Ovary (tissue), 9 donors: ENCODE measurements around the gene KSR1. TPM values are rescaled to one million over a fixed set of nuclear protein-coding genes. Genes with fewer than 3 reads are reported as not detected.

Source experiments
- DNase-seq, 5 donors: peaks; one replicate each; pipeline ENCODE4 v3.0.0-alpha.2; 2019 to 2020
- H3K27ac ChIP-seq, 2 donors: fragments of 200-600 bp; one replicate each; pipeline versions ENCODE4 v1.5.1 to v1.8.0; 2019 to 2022
- H3K27me3 ChIP-seq: fragments of 200-600 bp; one replicate; pipeline ENCODE4 v1.8.0; 2022
- H3K36me3 ChIP-seq: fragments of 200-600 bp; sonication (generic); one replicate; pipeline ENCODE4 v1.5.1; 2019
- H3K4me1 ChIP-seq: one replicate; pipeline ENCODE4 v1.8.1; 2013; ENCODE audit warnings: mild to moderate bottlenecking, moderate library complexity; ENCODE audit not compliant: insufficient read depth
- H3K4me3 ChIP-seq: fragments of 200-600 bp; sonication (generic); one replicate; pipeline ENCODE4 v1.5.1; 2017
- H3K9me3 ChIP-seq, 2 donors: fragments of 200-600 bp in 1 of 2; sonication (generic) in 1 of 2; one replicate each; pipeline versions ENCODE4 v1.5.1 to v1.8.1; 2013 to 2019; ENCODE audit warnings: mild to moderate bottlenecking in 1 of 2, moderate library complexity in 1 of 2
- EP300 ChIP-seq: sonication (generic); formaldehyde crosslinking; IDR thresholded peaks from one replicate; pipeline ENCODE4 v1.6.1; 2017; ENCODE audit warnings: antibody characterized with exemption
- POLR2A ChIP-seq: fragments of 450-650 bp; IDR thresholded peaks from one replicate; pipeline ENCODE4 v1.6.1; 2017; ENCODE audit warnings: antibody characterized with exemption, mild to moderate bottlenecking, moderate library complexity
- WGBS, 3 donors: extraction: QIAGEN DNeasy Blood & Tissue Kit in 1 of 3; methylation state at CpG; one replicate each; pipeline versions ENCODE4 v1.1.5 to v1.1.7; 2013 to 2017; 5-methylcytosine and 5-hydroxymethylcytosine counted together
- intact Hi-C, 4 donors: fragments of 100-400 bp; cut with DNase I; formaldehyde crosslinking; loops; one replicate each; pipeline versions ENCODE4 v1.11.0 to v1.15.1; 2022 to 2023
- polyA plus RNA-seq, 2 donors: library from polyadenylated mRNA; stranded (reverse); fragments of 200-250 nt in 1 of 2; fragments of 350-450 nt in 1 of 2; fragmentation: Illumina TruSeq in 1 of 2; extraction: RNeasy Lipid Tissue Mini Kit (QIAGEN cat#74804) in 1 of 2; gene quantifications; one replicate each; pipeline ENCODE4 v1.2.3, GENCODE V29; 2013 to 2014
- total RNA-seq, 7 donors: library from RNA; depleted of rRNA in 2 of 7; stranded (reverse); fragments of >200 nt in 2 of 7; fragmentation: NEBNext Ultra II Directional in 3 of 7; extraction: Animal tissue kit (Norgen Biotek cat#: 25700) in 3 of 7; gene quantifications; one replicate each; pipeline versions ENCODE4 v1.1.0 to v1.2.4, GENCODE V29; 2016 to 2023
- TF ChIP-seq, protein P1 (sequence below), 3 donors: fragments of 450-650 bp in 2 of 3; fragments of 200-600 bp in 1 of 3; IDR thresholded peaks; one replicate each; pipeline versions ENCODE4 v1.5.1 to v1.8.0; 2016 to 2022; ENCODE audit warnings: antibody characterized with exemption in 3 of 3, mild to moderate bottlenecking in 1 of 3
- donor health status: DM: no; HTN: no; CAD: no; lungs with moderate emphysema.
- donor health status: DM: no; HTN: no; CAD: no.
- donor health status: Bipolar disorder and iron deficiency.
- donor health status: DM: yes; HTN: yes; CAD: no.
- donor health status: DM: no; HTN: no; CAD: no.
- donor health status: DM: yes; HTN: yes; CAD: no.

KSR1 gene
- total and polyA plus RNA-seq, 9 donors, result 27.7 to 84.8 (median 39.5) TPM

DNA sequence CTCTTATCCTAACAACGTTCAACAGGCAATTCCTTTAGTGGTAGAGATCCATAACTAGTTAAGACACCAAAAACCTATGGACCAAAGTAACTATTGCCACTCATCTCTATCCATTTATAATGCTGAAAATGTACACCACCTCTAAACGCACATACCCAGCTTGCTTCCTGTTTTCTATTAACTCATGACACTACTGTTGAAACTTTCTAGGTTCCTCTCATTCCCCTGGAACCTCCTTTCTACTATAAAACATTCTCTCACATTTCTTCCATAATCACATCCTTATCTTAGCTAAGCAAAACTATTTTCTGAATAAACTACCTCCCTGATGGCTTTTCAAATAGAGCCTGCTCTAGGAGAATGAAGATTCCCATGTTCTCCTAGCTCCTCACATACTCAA is 42.9 kb upstream of the KSR1 start:
- 29 to 46% (median 40%) methylated on average over 2 of the region's 2 CpGs for WGBS, 3 donors
- H3K27me3 ChIP-seq, result no peaks in the 10 kb centered on the region
- H3K27ac ChIP-seq, result no peak overlapping the region
- no peaks in the 10 kb centered on the region for H3K9me3 ChIP-seq
- H3K4me3 ChIP-seq, result no peak overlapping the region
- no peak for DNase-seq
- no peaks in the 10 kb centered on the region for H3K36me3 ChIP-seq
- intact Hi-C loops, result no loop called here
- H3K4me1 ChIP-seq, result no peaks in the 10 kb centered on the region
- TF ChIP-seq EP300 (no peak), POLR2A (no peak)
- TF ChIP-seq, protein P1, sequence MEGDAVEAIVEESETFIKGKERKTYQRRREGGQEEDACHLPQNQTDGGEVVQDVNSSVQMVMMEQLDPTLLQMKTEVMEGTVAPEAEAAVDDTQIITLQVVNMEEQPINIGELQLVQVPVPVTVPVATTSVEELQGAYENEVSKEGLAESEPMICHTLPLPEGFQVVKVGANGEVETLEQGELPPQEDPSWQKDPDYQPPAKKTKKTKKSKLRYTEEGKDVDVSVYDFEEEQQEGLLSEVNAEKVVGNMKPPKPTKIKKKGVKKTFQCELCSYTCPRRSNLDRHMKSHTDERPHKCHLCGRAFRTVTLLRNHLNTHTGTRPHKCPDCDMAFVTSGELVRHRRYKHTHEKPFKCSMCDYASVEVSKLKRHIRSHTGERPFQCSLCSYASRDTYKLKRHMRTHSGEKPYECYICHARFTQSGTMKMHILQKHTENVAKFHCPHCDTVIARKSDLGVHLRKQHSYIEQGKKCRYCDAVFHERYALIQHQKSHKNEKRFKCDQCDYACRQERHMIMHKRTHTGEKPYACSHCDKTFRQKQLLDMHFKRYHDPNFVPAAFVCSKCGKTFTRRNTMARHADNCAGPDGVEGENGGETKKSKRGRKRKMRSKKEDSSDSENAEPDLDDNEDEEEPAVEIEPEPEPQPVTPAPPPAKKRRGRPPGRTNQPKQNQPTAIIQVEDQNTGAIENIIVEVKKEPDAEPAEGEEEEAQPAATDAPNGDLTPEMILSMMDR (IDR thresholded peaks at IDR 0.05), result no peak

DNA sequence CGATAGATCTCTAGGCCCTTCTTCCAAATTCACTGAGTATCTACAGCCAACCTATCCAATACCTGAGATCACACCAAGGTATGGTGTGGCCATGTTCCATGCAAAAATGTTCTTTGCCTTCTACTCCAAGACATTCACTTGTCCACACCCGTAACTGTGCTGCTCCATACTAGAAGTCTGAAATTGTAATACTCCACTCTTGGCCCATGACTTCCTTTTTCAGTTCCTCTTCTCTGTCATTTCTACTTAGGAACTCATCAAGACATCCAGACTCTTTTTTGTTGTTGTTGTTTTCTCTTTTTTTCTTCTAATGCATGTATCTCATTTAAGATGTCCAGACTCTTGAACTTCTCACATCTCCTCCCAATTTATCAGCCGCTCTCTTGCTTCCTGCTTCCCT is 42.5 kb upstream of the KSR1 start:
- 89 to 92% (median 91%) methylated on average over 3 of the region's 3 CpGs for WGBS, 3 donors
- Histone ChIP-seq H3K4me3 (no peak overlapping the region), H3K36me3 (no peaks in the 10 kb centered on the region), H3K9me3 (no peaks in the 10 kb centered on the region), H3K27me3 (no peaks in the 10 kb centered on the region), H3K4me1 (no peaks in the 10 kb centered on the region), H3K27ac (no peak overlapping the region)
- intact Hi-C loops, result no loop called here
- no peak for TF ChIP-seq EP300
- TF ChIP-seq POLR2A, result no peak
- TF ChIP-seq, protein P1 (IDR thresholded peaks at IDR 0.05), result no peak
- DNase-seq, result no peak

DNA sequence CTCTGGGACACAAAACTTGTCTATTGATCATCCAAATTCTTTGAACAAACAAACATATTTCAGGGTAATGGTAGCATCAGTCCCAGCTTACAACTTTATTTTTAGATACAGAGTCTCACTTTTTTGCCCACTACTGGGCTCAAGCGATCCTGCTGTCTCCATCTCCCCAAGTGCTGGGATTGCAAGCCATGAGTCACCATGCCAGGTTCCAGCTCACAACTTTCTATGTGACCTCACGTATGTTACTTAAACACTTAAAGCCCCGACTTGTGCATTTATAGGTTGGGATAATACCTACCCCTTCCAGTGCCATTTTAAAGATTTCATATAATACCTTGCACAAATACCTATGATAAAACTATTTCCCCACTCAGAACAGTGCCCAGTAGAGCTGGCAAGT is 42.0 kb upstream of the KSR1 start:
- Histone ChIP-seq H3K9me3 (no peaks in the 10 kb centered on the region), H3K4me3 (no peak overlapping the region), H3K4me1 (no peaks in the 10 kb centered on the region), H3K36me3 (no peaks in the 10 kb centered on the region), H3K27me3 (no peaks in the 10 kb centered on the region), H3K27ac (no peak overlapping the region)
- intact Hi-C loops, result no loop called here
- TF ChIP-seq POLR2A (no peak), EP300 (no peak)
- TF ChIP-seq, protein P1 (IDR thresholded peaks at IDR 0.05), result no peak
- 76 to 78% (median 78%) methylated on average over 3 of the region's 3 CpGs for WGBS, 3 donors
- no peak for DNase-seq

DNA sequence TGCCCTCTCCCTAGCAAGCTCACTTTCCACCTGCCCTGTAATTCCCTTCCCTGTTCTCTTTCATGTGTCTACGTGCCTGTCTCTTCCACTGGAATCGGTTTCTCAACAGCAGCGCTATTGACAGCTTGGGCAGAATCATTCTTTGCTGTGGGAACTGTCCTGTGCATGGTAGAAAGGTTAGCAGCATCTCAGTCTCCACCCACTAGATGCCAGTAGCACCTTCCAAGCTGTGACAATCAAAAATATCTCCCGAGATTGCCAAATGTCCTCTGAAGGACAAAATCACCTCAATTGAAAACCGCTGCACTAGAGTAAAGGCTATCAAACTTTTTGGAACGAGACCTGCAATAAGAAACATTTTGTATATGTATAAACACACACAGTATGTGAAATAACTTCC is 41.6 kb upstream of the KSR1 start:
- no peaks in the 10 kb centered on the region for H3K27me3 ChIP-seq
- no peaks in the 10 kb centered on the region for H3K4me1 ChIP-seq
- H3K36me3 ChIP-seq, result no peaks in the 10 kb centered on the region
- 64 to 75% (median 68%) methylated on average over 6 of the region's 6 CpGs for WGBS, 3 donors
- intact Hi-C loops, result no loop called here
- H3K27ac ChIP-seq, result no peak overlapping the region
- H3K4me3 ChIP-seq, result no peak overlapping the region
- H3K9me3 ChIP-seq, result no peaks in the 10 kb centered on the region
- no peak for TF ChIP-seq POLR2A
- TF ChIP-seq, protein P1 (IDR thresholded peaks at IDR 0.05), result no peak
- TF ChIP-seq EP300, result no peak
- DNase-seq, result no peak
